Measurements from ENCODE around the gene ADPRHL1. TPM values are rescaled to one million over a fixed set of nuclear protein-coding genes. Genes with fewer than 3 reads are reported as not detected.
A peak's percentile ranks its signal among the peaks of the same experiment; 100 is the strongest.

ADPRHL1 gene
- total and polyA plus RNA-seq, 12 donors: 163 to 939 (median 656) TPM

GRCh38 chr13:113477724-113478123 lies 24.4 kb upstream of the ADPRHL1 start:
- H3K27ac ChIP-seq: no peak overlapping the region
- 96 to 98% methylated on average over 3 of the region's 3 CpGs for WGBS, 2 donors
- H3K4me3 ChIP-seq: no peak overlapping the region
- ATAC-seq (no peak), DNase-seq (no peak)
- no peaks in the 10 kb centered on the region for H3K27me3 ChIP-seq
- intact Hi-C loops (cut with DNase I): no loop called here
- peaks cover 0 to 79% (median 27%) of the 10 kb centered on the region in 9 donors for H3K36me3 ChIP-seq
- H3K9me3 ChIP-seq: peaks cover 0 to 4% (median 0%) of the 10 kb centered on the region in 11 donors
- peaks cover 0 to 32% (median 13%) of the 10 kb centered on the region in 9 donors for H3K4me1 ChIP-seq
- no peak for TF ChIP-seq CTCF (IDR thresholded peaks at IDR 0.05)

GRCh38 chr13:113476811-113477210 lies 23.5 kb upstream of the ADPRHL1 start:
- TF ChIP-seq CTCF (IDR thresholded peaks at IDR 0.05): no peak
- Histone ChIP-seq H3K36me3 (peaks cover 0 to 80% (median 27%) of the 10 kb centered on the region in 9 donors), H3K27me3 (no peaks in the 10 kb centered on the region), H3K4me3 (no peak overlapping the region), H3K4me1 (peaks cover 0 to 33% (median 13%) of the 10 kb centered on the region in 9 donors), H3K27ac (no peak overlapping the region), H3K9me3 (peaks cover 0 to 4% (median 0%) of the 10 kb centered on the region in 11 donors)
- ATAC-seq (no peak), DNase-seq (no peak)
- WGBS, 2 donors: 96 to 97% methylated on average over 7 of the region's 7 CpGs
- intact Hi-C loops (cut with DNase I): no loop called here

GRCh38 chr13:113475911-113476310 lies 22.6 kb upstream of the ADPRHL1 start:
- H3K9me3 ChIP-seq: peaks cover 0 to 4% (median 0%) of the 10 kb centered on the region in 11 donors
- 80 to 81% methylated on average over 12 of the region's 12 CpGs for WGBS, 2 donors
- ATAC-seq: no peak
- no peak for TF ChIP-seq CTCF (IDR thresholded peaks at IDR 0.05)
- peak overlapping the region in 1 of 10 donors; percentile 0 for H3K27ac ChIP-seq
- DNase-seq: no peak
- H3K4me1 ChIP-seq: peaks cover 0 to 38% (median 16%) of the 10 kb centered on the region in 9 donors
- no peak overlapping the region for H3K4me3 ChIP-seq
- H3K36me3 ChIP-seq: peaks cover 0 to 86% (median 27%) of the 10 kb centered on the region in 9 donors
- intact Hi-C loops (cut with DNase I): no loop called here
- H3K27me3 ChIP-seq: no peaks in the 10 kb centered on the region

- H3K4me3 ChIP-seq: no peak overlapping the region
- WGBS, 2 donors: 91 to 93% methylated on average over 11 of the region's 11 CpGs
- H3K36me3 ChIP-seq: peaks cover 0 to 83% (median 27%) of the 10 kb centered on the region in 9 donors
- DNase-seq (no peak), ATAC-seq (no peak)
- H3K9me3 ChIP-seq: peaks cover 0 to 4% (median 0%) of the 10 kb centered on the region in 11 donors
- H3K4me1 ChIP-seq: peaks cover 0 to 35% (median 16%) of the 10 kb centered on the region in 9 donors
- no peak overlapping the region for H3K27ac ChIP-seq
- intact Hi-C loops (cut with DNase I): no loop called here
- no peak for TF ChIP-seq CTCF (IDR thresholded peaks at IDR 0.05)
- H3K27me3 ChIP-seq: no peaks in the 10 kb centered on the region
Observed at GRCh38 chr13:113475280-113475679, 22.0 kb upstream of the ADPRHL1 start.
